T47D (cell line): ENCODE measurements around the gene RNF223.
"Not testable (repeated sequence)": the region's sequence is repeated elsewhere in the genome, so short reads cannot be mapped to it uniquely, and the experiment has no call there.

Experiments
- DNase-seq, 2 experiments: peaks; one replicate each; pipeline versions ENCODE4 v3.0.0 to v3.0.0-alpha.2; 2011 to 2012; ENCODE audit warnings: low read depth in 1 of 2, low spot score in 1 of 2
- JUND ChIP-seq: IDR thresholded peaks from 2 replicates; pipeline ENCODE4 v1.6.1; 2012; ENCODE audit warnings: low read depth
- in situ Hi-C: cut with HindIII; loops from 2 replicates; pipeline ENCODE4 v1.10.0; 2016; ENCODE audit warnings: low sequenced_read_pairs, low pct_unique_long_range_greater_than_20kb

Gene RNF223

GRCh38 chr1:1062348-1063163 lies 11.6 kb downstream of the RNF223 start:
- in situ Hi-C loops, result no loop called here
- TF ChIP-seq JUND, result no peak
- DNase-seq, result no peak

GRCh38 chr1:1061682-1062345 lies 12.3 kb downstream of the RNF223 start:
- in situ Hi-C loops, result no loop called here
- TF ChIP-seq JUND, result no peak
- no peak for DNase-seq

GRCh38 chr1:1060281-1061000 lies 13.7 kb downstream of the RNF223 start:
- TF ChIP-seq JUND, result no peak
- in situ Hi-C loops, result no loop called here
- DNase-seq, result no peak

GRCh38 chr1:1059494-1060280 lies 14.4 kb downstream of the RNF223 start:
- DNase-seq, result peak; percentile 84
- in situ Hi-C loops, result no loop called here
- TF ChIP-seq JUND, result no peak

- in situ Hi-C loops, result no loop called here
- DNase-seq, result peak; percentile 27 to 38
Measured at GRCh38 chr1:1058921-1059493, 15.1 kb downstream of the RNF223 start.

GRCh38 chr1:1058088-1058905 lies 15.8 kb downstream of the RNF223 start:
- TF ChIP-seq JUND, result no peak
- DNase-seq, result no peak
- in situ Hi-C loops, result no loop called here

More at GRCh38 chr1:1058921-1059493, 15.1 kb downstream of the RNF223 start:
- TF ChIP-seq JUND, result no peak

GRCh38 chr1:1057769-1058087 lies 16.4 kb downstream of the RNF223 start:
- in situ Hi-C loops, result not testable (repeated sequence)

GRCh38 chr1:1055841-1056736 lies 18.0 kb downstream of the RNF223 start:
- TF ChIP-seq JUND, result no peak
- no peak for DNase-seq
- in situ Hi-C loops, result no loop called here

More at GRCh38 chr1:1057769-1058087, 16.4 kb downstream of the RNF223 start:
- DNase-seq, result not testable (repeated sequence)

- in situ Hi-C loops, result no loop called here
- no peak for TF ChIP-seq JUND
- no peak for DNase-seq
Measured at GRCh38 chr1:1054971-1055370, 19.1 kb downstream of the RNF223 start.

GRCh38 chr1:1054099-1054700 lies 19.9 kb downstream of the RNF223 start:
- in situ Hi-C loops, result no loop called here
- no peak for TF ChIP-seq JUND
- no peak for DNase-seq
